Stomach (tissue), 9 donors: ENCODE measurements around the gene RPH3AL. TPM values are rescaled to one million over a fixed set of nuclear protein-coding genes. Genes with fewer than 3 reads are reported as not detected.

Experiments
- DNase-seq, 2 donors: peaks; one replicate each; pipeline versions ENCODE4 v3.0.0 to v3.0.0-alpha.2; 2013 to 2019
- H3K27ac ChIP-seq, 5 donors: fragments of 200-600 bp in 4 of 5; sonication (generic) in 4 of 5; one replicate each; pipeline ENCODE4 v1.5.1; 2013 to 2019; ENCODE audit warnings: mild to moderate bottlenecking in 1 of 5, moderate library complexity in 1 of 5
- H3K27me3 ChIP-seq, 3 donors: fragments of 200-600 bp; sonication (generic); one replicate each; pipeline ENCODE4 v1.5.1; 2017 to 2019; ENCODE audit warnings: mixed run types in 1 of 3
- H3K36me3 ChIP-seq, 4 donors: fragments of 200-600 bp; sonication (generic); 1 replicate in 3 of 4; 2 replicates in 1 of 4; pipeline ENCODE4 v1.5.1; 2016 to 2019
- H3K4me1 ChIP-seq, 4 donors: fragments of 200-600 bp; sonication (generic); one replicate each; pipeline ENCODE4 v1.5.1; 2016 to 2019
- H3K4me3 ChIP-seq, 4 donors: fragments of 200-600 bp; sonication (generic) in 3 of 4; one replicate each; pipeline ENCODE4 v1.5.1; 2016 to 2019; ENCODE audit warnings: mild to moderate bottlenecking in 1 of 4
- H3K9me3 ChIP-seq, 4 donors: fragments of 200-600 bp; sonication (generic); one replicate each; pipeline ENCODE4 v1.5.1; 2016 to 2019
- EP300 ChIP-seq: sonication (generic); formaldehyde crosslinking; IDR thresholded peaks from one replicate; pipeline ENCODE4 v1.6.1; 2017; ENCODE audit warnings: antibody characterized with exemption
- POLR2A ChIP-seq, 4 donors: fragments of 450-650 bp; IDR thresholded peaks; one replicate each; pipeline ENCODE4 v1.6.1; 2016; ENCODE audit warnings: antibody characterized with exemption in 4 of 4, control low read depth in 2 of 4, mild to moderate bottlenecking in 1 of 4, moderate library complexity in 1 of 4
- POLR2AphosphoS5 ChIP-seq, 3 donors: sonication (generic); formaldehyde crosslinking; IDR thresholded peaks; one replicate each; pipeline ENCODE4 v1.6.1; 2016; ENCODE audit warnings: antibody characterized with exemption in 3 of 3
- WGBS, 5 donors: extraction: QIAGEN DNeasy Blood & Tissue Kit in 3 of 5; methylation state at CpG; one replicate each; pipeline versions ENCODE4 v1.1.5 to v1.1.7; 2013 to 2018; 5-methylcytosine and 5-hydroxymethylcytosine counted together
- intact Hi-C: fragments of 100-400 bp; cut with DNase I; formaldehyde crosslinking; loops from one replicate; pipeline ENCODE4 v1.15.1; 2023; ENCODE audit warnings: low total_unique reads
- polyA plus RNA-seq, 3 donors: library from polyadenylated mRNA; stranded (reverse); fragments of 200-250 nt; gene quantifications; one replicate each; pipeline ENCODE4 v1.2.3, GENCODE V29; 2013
- total RNA-seq, 5 donors: library from RNA; depleted of rRNA; stranded (reverse); fragments of >200 nt; gene quantifications; one replicate each; pipeline versions ENCODE4 v1.1.0 to v1.2.3, GENCODE V29; 2014 to 2016
- TF ChIP-seq, protein P1 (sequence below), 7 experiments: fragments of 450-650 bp in 4 of 7; fragments of 200-600 bp in 3 of 7; sonication (generic) in 3 of 7; IDR thresholded peaks; one replicate each; pipeline ENCODE4 v1.5.1; 2016 to 2019; ENCODE audit warnings: antibody characterized with exemption in 7 of 7, control low read depth in 2 of 7, mild to moderate bottlenecking in 1 of 7
- donor health status: healthy with polysubstance abuse.
- donor health status: Bipolar disorder and iron deficiency.
- donor health status: healthy.

Gene RPH3AL
- total and polyA plus RNA-seq, 8 donors: 4.9 to 38.5 (median 17.4) TPM

DNA sequence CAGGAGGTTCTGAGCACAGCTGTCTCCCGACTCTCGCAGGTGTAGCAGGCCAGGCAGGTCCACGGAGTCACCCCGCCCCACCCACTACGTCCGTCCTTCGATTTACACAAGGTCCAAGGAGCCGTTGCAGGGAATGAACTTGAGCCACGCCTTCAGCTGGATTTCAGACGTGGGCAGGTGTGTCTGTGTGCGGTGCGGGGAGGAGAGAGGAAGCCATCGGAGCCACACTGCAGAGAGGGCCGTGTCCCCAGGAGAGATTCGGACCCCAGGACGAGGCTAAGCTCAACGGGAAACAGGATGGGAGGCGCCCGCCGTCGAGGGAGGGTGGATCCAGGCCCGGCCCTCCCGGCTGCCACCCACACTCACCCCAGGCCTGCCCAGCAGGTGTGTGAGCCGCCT is 50.3 kb downstream of the RPH3AL start:
- no peak overlapping the region for H3K4me3 ChIP-seq
- H3K36me3 ChIP-seq: peaks cover 0 to 8% (median 1%) of the 10 kb centered on the region in 4 donors
- no peak for TF ChIP-seq POLR2A (IDR thresholded peaks at IDR 0.05)
- peak in 1 of 3 donors; percentile 18 for TF ChIP-seq POLR2AphosphoS5 (IDR thresholded peaks at IDR 0.05)
- no peak for TF ChIP-seq EP300
- TF ChIP-seq, protein P1, sequence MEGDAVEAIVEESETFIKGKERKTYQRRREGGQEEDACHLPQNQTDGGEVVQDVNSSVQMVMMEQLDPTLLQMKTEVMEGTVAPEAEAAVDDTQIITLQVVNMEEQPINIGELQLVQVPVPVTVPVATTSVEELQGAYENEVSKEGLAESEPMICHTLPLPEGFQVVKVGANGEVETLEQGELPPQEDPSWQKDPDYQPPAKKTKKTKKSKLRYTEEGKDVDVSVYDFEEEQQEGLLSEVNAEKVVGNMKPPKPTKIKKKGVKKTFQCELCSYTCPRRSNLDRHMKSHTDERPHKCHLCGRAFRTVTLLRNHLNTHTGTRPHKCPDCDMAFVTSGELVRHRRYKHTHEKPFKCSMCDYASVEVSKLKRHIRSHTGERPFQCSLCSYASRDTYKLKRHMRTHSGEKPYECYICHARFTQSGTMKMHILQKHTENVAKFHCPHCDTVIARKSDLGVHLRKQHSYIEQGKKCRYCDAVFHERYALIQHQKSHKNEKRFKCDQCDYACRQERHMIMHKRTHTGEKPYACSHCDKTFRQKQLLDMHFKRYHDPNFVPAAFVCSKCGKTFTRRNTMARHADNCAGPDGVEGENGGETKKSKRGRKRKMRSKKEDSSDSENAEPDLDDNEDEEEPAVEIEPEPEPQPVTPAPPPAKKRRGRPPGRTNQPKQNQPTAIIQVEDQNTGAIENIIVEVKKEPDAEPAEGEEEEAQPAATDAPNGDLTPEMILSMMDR (IDR thresholded peaks at IDR 0.05): no peak
- peaks cover 9 to 33% (median 19%) of the 10 kb centered on the region in 4 donors for H3K4me1 ChIP-seq
- peak overlapping the region in 4 of 5 donors; percentile 10 to 56 (median 46) for H3K27ac ChIP-seq
- intact Hi-C loops: no loop called here
- WGBS, 5 donors: 20 to 57% (median 36%) methylated on average over 21 to 24 of the region's 24 CpGs
- no peaks in the 10 kb centered on the region for H3K27me3 ChIP-seq
- H3K9me3 ChIP-seq: no peaks in the 10 kb centered on the region
- DNase-seq: peak; percentile 65 to 85

DNA sequence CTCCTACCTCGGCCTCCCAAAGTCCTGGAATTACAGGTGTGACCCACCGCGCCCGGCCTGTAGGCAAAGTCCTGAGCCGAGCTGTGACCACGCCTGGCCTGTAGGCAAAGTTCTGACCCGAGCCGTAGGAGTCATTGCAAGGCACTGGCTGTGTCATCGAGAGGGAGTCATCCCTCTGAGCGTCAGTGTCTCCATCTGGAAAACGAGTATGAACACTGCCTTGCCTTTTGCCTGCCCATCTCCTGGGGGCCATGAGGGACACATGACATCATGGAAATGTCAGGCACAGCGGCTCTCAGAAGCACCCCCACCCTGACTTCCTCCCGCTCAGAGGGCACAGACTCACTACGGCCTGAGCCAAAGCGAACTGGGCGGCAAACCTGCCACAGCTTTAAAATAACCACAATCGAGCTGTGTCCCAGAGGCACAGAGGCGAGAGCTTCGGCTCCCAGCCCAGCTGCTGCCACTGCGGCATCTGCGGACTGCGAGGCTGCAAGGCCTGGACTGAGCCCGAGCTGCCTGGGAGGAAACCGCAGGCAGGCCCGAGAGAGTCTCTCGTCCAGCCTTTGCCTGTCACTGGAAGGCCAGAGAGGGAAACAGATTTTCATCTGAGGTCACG is 50.8 kb downstream of the RPH3AL start:
- DNase-seq: no peak
- peaks cover 9 to 33% (median 19%) of the 10 kb centered on the region in 4 donors for H3K4me1 ChIP-seq
- WGBS, 5 donors: 71 to 87% (median 81%) methylated on average over 20 to 27 of the region's 27 CpGs
- H3K4me3 ChIP-seq: no peak overlapping the region
- H3K9me3 ChIP-seq: no peaks in the 10 kb centered on the region
- H3K27me3 ChIP-seq: no peaks in the 10 kb centered on the region
- intact Hi-C loops: no loop called here
- peak overlapping the region; percentile 7 to 56 (median 38) for H3K27ac ChIP-seq
- TF ChIP-seq, protein P1 (IDR thresholded peaks at IDR 0.05): no peak
- TF ChIP-seq EP300 (no peak), POLR2AphosphoS5 (IDR thresholded peaks at IDR 0.05) (no peak), POLR2A (IDR thresholded peaks at IDR 0.05) (no peak)
- peaks cover 0 to 13% (median 6%) of the 10 kb centered on the region in 4 donors for H3K36me3 ChIP-seq

DNA sequence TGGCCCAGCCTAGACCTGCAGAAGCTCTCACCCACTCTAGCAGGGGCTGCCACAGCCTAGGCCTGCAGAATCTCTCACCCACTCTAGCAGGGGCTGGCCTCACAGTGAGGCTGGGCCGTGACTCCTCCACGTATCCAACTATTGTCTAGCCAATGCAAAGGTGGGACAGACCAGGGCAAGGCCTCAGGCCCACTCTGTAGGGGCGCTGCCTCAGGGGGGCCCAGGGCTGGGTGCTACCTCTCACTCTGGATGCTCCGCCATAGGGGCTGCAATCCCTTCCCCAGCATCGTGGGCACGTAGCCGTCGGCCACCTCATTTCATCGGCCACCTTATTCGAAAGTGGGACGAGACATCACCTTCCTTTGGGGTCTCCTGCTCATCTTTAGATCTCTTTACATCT is 51.7 kb downstream of the RPH3AL start:
- intact Hi-C loops: no loop called here
- no peaks in the 10 kb centered on the region for H3K9me3 ChIP-seq
- H3K27me3 ChIP-seq: no peaks in the 10 kb centered on the region
- peaks cover 0 to 18% (median 11%) of the 10 kb centered on the region in 4 donors for H3K36me3 ChIP-seq
- WGBS, 5 donors: 93 to 100% (median 97%) methylated on average over 10 to 11 of the region's 11 CpGs
- TF ChIP-seq POLR2AphosphoS5 (IDR thresholded peaks at IDR 0.05): no peak
- TF ChIP-seq, protein P1 (IDR thresholded peaks at IDR 0.05): no peak
- TF ChIP-seq EP300: no peak
- TF ChIP-seq POLR2A (IDR thresholded peaks at IDR 0.05): no peak
- no peak for DNase-seq
- H3K4me1 ChIP-seq: peaks cover 9 to 33% (median 19%) of the 10 kb centered on the region in 4 donors
- no peak overlapping the region for H3K27ac ChIP-seq
- no peak overlapping the region for H3K4me3 ChIP-seq

DNA sequence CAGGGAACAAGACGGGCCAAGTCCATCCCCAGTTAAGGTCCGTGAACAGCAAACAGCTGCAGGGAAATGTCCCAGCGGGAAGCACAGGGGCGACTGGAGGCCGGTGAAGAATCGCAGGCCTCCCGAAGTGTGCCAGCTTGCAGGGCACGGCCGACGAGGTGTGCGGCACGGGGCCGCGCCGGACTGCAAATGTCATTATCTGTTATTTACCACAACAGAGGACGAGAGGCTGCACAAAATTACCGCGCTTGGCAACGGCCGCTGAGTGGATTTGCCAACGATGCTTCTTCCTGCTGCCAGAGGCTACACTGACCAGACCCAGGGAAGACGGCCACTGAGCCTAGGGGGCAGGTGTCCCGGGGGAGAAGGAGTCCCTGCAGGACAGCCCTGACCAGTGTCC is 53.1 kb downstream of the RPH3AL start:
- Histone ChIP-seq H3K4me1 (peaks cover 9 to 33% (median 19%) of the 10 kb centered on the region in 4 donors), H3K27ac (peak overlapping the region in 1 of 5 donors; percentile 40), H3K36me3 (peaks cover 0 to 18% (median 11%) of the 10 kb centered on the region in 4 donors), H3K4me3 (no peak overlapping the region), H3K27me3 (no peaks in the 10 kb centered on the region), H3K9me3 (no peaks in the 10 kb centered on the region)
- intact Hi-C loops: no loop called here
- DNase-seq: peak in 1 of 2 donors; percentile 62
- TF ChIP-seq EP300: no peak
- TF ChIP-seq POLR2AphosphoS5 (IDR thresholded peaks at IDR 0.05): no peak
- no peak for TF ChIP-seq POLR2A (IDR thresholded peaks at IDR 0.05)
- TF ChIP-seq, protein P1 (IDR thresholded peaks at IDR 0.05): no peak
- WGBS, 5 donors: 60 to 85% (median 79%) methylated on average over 18 to 23 of the region's 23 CpGs
